MM.1S (cell line): Measurements from ENCODE around the gene NCOA5.

Experiments
- DNase-seq: peaks from one replicate; pipeline ENCODE4 v3.0.0-alpha.2; 2015
- H2AFZ ChIP-seq: fragments of 300-600 bp; sonication (generic); 2 replicates; pipeline ENCODE4 v1.6.0; 2016; ENCODE audit warnings: antibody characterized with exemption, low read length
- H3F3A ChIP-seq: fragments of 300-600 bp; sonication (generic); 2 replicates; pipeline ENCODE4 v1.6.1; 2016; ENCODE audit warnings: mild to moderate bottlenecking, antibody characterized with exemption, low read length, moderate library complexity, mixed read lengths; ENCODE audit not compliant: insufficient read depth
- H3K27ac ChIP-seq: fragments of 300-600 bp; sonication (generic); 2 replicates; pipeline ENCODE4 v1.5.1; 2016; ENCODE audit warnings: mild to moderate bottlenecking, low read length
- H3K27me3 ChIP-seq: fragments of 300-600 bp; sonication (generic); replicated peaks from 2 replicates; pipeline ENCODE4 v1.6.0; 2016; ENCODE audit warnings: low read length; ENCODE audit not compliant: insufficient read depth
- H3K36me3 ChIP-seq: fragments of 300-600 bp; sonication (generic); replicated peaks from 2 replicates; pipeline ENCODE4 v1.6.1; 2016; ENCODE audit warnings: mild to moderate bottlenecking, low read length, mixed read lengths; ENCODE audit not compliant: insufficient read depth
- H3K4me1 ChIP-seq: fragments of 300-600 bp; sonication (generic); 2 replicates; pipeline ENCODE4 v1.6.1; 2016; ENCODE audit warnings: low read length, mixed read lengths
- H3K4me2 ChIP-seq: fragments of 300-600 bp; sonication (generic); 2 replicates; pipeline ENCODE4 v1.6.0; 2016; ENCODE audit warnings: low read depth, low read length
- H3K4me3 ChIP-seq: fragments of 300-600 bp; sonication (generic); 2 replicates; pipeline ENCODE4 v1.5.1; 2016; ENCODE audit warnings: low read length, mixed read lengths
- H3K79me2 ChIP-seq: fragments of 300-600 bp; sonication (generic); 2 replicates; pipeline ENCODE4 v1.6.1; 2016; ENCODE audit warnings: mixed run types, low read length, mixed read lengths
- H3K9ac ChIP-seq: fragments of 300-600 bp; sonication (generic); 2 replicates; pipeline ENCODE4 v1.6.1; 2016; ENCODE audit warnings: low read length, mixed read lengths
- H3K9me2 ChIP-seq: fragments of 300-600 bp; sonication (generic); replicated peaks from 2 replicates; pipeline ENCODE4 v1.6.1; 2016; ENCODE audit warnings: mild to moderate bottlenecking, low read length, mixed read lengths; ENCODE audit not compliant: insufficient read depth
- H3K9me3 ChIP-seq: fragments of 300-600 bp; sonication (generic); replicated peaks from 2 replicates; pipeline ENCODE4 v1.6.1; 2016; ENCODE audit warnings: mild to moderate bottlenecking, low read length, mixed read lengths; ENCODE audit not compliant: insufficient read depth
- H4K20me1 ChIP-seq: fragments of 300-600 bp; sonication (generic); 2 replicates; pipeline ENCODE4 v1.6.1; 2016; ENCODE audit warnings: mild to moderate bottlenecking, low read length, moderate library complexity, mixed read lengths; ENCODE audit not compliant: insufficient read depth
- EZH2 ChIP-seq: fragments of 300-600 bp; sonication (generic); optimal IDR thresholded peaks from 2 replicates; pipeline ENCODE3; 2017; ENCODE audit warnings: low read depth, mild to moderate bottlenecking, antibody characterized with exemption, low read length, mixed read lengths
- EZH2phosphoT487 ChIP-seq: fragments of 300-600 bp; sonication (generic); IDR thresholded peaks from 2 replicates; pipeline ENCODE4 v1.6.1; 2018; ENCODE audit warnings: antibody characterized with exemption, low read length
- TF ChIP-seq, protein P1 (sequence below): fragments of 300-600 bp; sonication (generic); IDR thresholded peaks from 2 replicates; pipeline ENCODE4 v1.5.1; 2016; ENCODE audit warnings: antibody characterized with exemption, low read length, mixed read lengths

NCOA5 gene

DNA sequence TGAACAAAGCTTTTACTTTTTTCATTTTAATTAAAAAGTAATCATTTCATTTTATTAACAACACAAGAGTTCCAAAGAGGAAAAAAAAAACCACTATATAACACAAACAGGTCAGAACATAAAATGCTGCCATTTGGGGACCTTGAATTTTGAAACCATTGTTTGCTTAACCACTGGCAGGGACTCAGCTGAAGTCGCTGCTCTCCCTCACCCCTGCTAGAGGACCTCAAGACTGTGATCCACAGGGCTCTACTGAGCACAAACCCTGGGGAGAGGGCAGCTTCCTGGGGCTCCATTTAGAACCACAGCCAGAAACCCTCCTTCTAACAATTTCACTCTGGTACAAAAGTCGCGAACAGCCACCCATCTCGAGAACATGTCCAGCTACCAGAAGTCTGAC, 28.8 kb downstream of the NCOA5 start:
- Histone ChIP-seq H3K9me3 (no peaks in the 10 kb centered on the region), H3F3A (peaks cover 6% of the 10 kb centered on the region; the same call in 1 of the 2 replicates), H3K9me2 (no peaks in the 10 kb centered on the region), H3K27me3 (no peaks in the 10 kb centered on the region), H2AFZ (no peak overlapping the region), H3K4me1 (peaks cover 13% of the 10 kb centered on the region), H3K79me2 (no peaks in the 10 kb centered on the region), H3K4me2 (peak overlapping the region; percentile 36; the same call in 1 of the 2 replicates), H4K20me1 (peaks cover 5% of the 10 kb centered on the region; the same call in 1 of the 2 replicates), H3K9ac (no peak overlapping the region), H3K4me3 (no peak overlapping the region), H3K27ac (peak overlapping the region; percentile 19; the same call in 1 of the 2 replicates), H3K36me3 (peaks cover 17% of the 10 kb centered on the region; the same call in 1 of the 2 replicates)
- no peak for DNase-seq
- TF ChIP-seq EZH2phosphoT487 (no peak), EZH2 (no peak)
- TF ChIP-seq, protein P1, sequence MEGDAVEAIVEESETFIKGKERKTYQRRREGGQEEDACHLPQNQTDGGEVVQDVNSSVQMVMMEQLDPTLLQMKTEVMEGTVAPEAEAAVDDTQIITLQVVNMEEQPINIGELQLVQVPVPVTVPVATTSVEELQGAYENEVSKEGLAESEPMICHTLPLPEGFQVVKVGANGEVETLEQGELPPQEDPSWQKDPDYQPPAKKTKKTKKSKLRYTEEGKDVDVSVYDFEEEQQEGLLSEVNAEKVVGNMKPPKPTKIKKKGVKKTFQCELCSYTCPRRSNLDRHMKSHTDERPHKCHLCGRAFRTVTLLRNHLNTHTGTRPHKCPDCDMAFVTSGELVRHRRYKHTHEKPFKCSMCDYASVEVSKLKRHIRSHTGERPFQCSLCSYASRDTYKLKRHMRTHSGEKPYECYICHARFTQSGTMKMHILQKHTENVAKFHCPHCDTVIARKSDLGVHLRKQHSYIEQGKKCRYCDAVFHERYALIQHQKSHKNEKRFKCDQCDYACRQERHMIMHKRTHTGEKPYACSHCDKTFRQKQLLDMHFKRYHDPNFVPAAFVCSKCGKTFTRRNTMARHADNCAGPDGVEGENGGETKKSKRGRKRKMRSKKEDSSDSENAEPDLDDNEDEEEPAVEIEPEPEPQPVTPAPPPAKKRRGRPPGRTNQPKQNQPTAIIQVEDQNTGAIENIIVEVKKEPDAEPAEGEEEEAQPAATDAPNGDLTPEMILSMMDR = no peak

DNA sequence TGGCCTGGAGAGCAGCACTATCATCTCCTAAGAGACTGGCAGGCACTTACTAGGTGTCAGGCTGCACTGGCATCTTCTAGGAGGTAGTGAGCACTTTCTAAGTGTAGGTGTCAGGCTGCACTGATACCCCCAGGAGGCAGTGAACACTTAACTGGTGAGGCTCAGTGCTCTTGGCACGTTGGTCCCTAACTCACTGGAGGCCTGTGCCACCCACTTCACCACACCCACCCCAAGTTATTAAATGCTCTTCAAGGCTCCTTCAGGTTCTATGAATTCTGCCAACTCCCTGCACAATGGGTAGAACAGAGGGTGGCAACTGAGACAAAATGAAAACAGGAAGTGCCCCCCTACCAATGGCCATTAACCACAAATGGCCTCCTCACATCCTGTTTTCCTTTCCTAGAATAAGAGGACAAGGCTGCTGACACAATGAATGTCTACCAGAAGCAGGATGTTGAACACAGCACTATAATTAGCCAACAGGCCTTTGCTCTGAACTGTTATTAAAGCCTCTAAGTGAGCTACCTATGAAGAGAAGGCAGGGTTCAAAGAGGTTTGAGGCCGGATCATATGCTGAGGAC, 29.4 kb downstream of the NCOA5 start:
- Histone ChIP-seq H2AFZ (no peak overlapping the region), H3K4me2 (peak overlapping the region; percentile 36; the same call in 1 of the 2 replicates), H3K9me2 (no peaks in the 10 kb centered on the region), H3K79me2 (no peaks in the 10 kb centered on the region), H3K9me3 (no peaks in the 10 kb centered on the region), H3K4me1 (peaks cover 13% of the 10 kb centered on the region), H4K20me1 (peaks cover 5% of the 10 kb centered on the region; the same call in 1 of the 2 replicates), H3K27me3 (no peaks in the 10 kb centered on the region), H3K36me3 (peaks cover 17% of the 10 kb centered on the region; the same call in 1 of the 2 replicates), H3F3A (peaks cover 6% of the 10 kb centered on the region; the same call in 1 of the 2 replicates), H3K9ac (no peak overlapping the region), H3K27ac (peak overlapping the region; percentile 19; the same call in 1 of the 2 replicates), H3K4me3 (no peak overlapping the region)
- TF ChIP-seq EZH2phosphoT487 (no peak), EZH2 (no peak)
- TF ChIP-seq, protein P1 = no peak
- DNase-seq = peak; percentile 36

DNA sequence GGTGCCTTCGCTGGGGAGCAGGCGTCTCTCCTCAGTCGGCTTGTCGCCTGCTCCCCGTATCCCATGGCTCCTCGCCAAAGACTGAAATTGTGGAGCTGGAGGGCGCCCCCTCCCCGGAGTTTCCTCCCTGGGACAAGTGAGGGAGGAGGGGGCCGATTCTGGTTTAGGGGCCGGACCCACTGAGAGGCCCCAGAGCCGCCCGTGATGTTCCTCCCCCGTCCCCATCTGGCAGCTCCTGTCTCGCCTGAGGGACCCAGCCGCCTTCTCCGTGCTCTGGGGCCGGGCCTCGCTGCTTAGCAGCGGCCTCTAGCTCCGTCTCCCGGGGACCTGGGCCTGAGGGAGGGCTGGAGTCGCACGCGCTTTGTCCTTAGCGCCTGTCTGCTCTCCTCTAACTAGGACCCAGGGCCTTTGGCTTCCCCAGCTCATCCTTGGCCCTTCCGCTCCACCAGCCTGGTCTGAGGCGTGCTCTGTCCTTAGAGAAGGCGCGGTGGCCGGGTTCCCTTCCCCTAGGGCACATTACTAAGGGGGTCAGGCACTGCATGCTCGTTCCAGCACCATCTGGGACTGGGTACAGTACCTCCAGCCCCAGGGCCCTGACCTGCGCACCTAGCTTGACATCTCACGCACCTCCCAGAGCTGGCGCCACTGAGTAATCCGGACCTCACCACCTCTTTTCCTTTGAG, 31.0 kb downstream of the NCOA5 start:
- no peak overlapping the region for H3K4me2 ChIP-seq
- no peak for TF ChIP-seq EZH2phosphoT487
- no peak for TF ChIP-seq EZH2
- TF ChIP-seq, protein P1 = no peak
- no peak overlapping the region for H2AFZ ChIP-seq

More for the DNA sequence above, 31.0 kb downstream of the NCOA5 start:
- Histone ChIP-seq H3K79me2 (no peaks in the 10 kb centered on the region), H3K4me1 (peaks cover 13% of the 10 kb centered on the region), H3F3A (peaks cover 6% of the 10 kb centered on the region; the same call in 1 of the 2 replicates), H3K9me3 (no peaks in the 10 kb centered on the region), H3K4me3 (no peak overlapping the region), H4K20me1 (peaks cover 5% of the 10 kb centered on the region; the same call in 1 of the 2 replicates), H3K27ac (no peak overlapping the region), H3K27me3 (no peaks in the 10 kb centered on the region), H3K36me3 (peaks cover 3% of the 10 kb centered on the region; the same call in 1 of the 2 replicates), H3K9ac (no peak overlapping the region), H3K9me2 (no peaks in the 10 kb centered on the region)
- no peak for DNase-seq
